Amniotic epithelial cell (primary cell): Measurements from ENCODE around the gene LAD1.
A peak's percentile ranks its signal among the peaks of the same experiment; 100 is the strongest.

Source experiments
- DNase-seq: peaks from one replicate; pipeline ENCODE4 v3.0.0-alpha.2; 2010; ENCODE audit warnings: low read depth

The LAD1 gene

DNA sequence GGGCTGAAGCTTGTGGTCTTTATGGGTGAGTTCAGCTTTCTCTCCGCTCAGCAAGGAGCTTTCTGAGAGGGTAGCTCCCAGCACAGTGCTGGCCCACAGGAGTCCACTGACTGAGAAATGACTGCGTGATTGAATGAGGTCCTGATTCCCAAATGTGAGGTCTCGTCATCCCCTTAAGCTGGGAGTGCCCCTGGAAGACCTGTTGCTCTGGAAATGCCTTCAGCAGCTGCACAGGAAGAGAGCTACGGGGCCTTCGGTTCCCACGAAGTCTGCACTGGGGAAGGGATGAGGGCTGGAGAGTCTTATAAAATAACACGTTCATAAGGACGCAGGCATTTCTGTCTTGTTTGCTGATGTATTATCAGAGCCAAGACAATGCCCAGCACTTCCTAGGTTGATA lies 35.7 kb downstream of the LAD1 start:
- no peak for DNase-seq

DNA sequence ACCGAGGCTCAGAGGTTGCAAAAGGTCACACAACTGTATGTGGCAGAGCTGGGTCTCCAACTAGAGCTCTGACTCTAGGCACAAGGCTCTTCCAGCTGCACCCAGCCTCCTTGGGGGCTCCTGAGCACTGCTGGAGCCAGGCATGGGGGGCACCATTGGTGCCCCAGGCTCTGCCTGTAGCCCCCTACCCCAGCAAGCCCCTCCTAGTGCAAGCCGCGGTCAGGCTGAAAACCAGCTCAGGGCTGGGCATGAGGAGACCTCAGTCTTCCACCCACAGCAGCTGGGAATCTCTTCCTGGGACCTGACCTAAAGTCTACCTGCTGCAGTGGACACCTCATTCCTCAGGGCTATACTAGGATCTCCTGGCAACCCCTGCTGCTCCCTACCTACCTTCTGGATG lies 36.2 kb downstream of the LAD1 start:
- no peak for DNase-seq

DNA sequence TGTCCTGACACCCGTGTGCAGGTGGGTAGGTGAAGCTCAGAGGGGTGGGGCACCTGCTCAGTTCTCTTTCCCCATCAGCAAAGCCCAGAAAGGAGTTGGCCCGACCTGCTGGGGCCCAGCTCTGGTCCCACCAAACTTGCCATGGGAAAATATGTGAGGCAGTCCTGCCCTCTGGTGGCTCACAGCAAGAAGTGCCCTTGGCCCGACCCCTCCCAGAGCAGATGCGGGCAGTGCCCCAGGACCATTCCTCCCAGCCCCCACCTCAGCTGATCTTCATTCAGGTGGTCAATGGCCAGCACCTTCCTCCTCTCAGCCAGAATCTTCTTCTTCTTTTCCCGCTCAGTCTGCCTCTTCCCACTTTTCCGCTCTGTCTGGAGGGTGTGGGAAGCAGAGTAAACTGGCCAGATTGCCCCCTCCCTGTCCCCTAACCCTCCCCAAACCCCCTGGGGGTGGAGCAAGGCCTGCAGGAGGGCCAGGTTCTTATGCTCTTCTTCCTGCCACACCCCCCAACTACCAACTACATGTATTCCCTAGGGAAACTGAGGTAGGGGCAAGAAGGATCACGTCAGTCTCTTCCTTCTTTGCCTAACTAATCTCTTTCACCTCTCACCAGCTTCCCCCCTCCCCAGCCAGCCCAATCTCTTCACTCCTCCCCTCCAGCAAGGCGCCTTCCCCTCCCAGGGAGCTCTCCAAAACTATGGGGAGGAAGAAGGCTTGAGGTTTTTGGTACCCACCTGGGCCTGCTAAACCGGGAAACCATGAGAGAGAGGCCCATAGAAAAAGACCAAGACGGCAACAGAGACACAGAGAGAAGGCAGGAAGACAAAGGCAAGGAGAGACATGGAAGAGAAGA lies 37.2 kb downstream of the LAD1 start:
- DNase-seq = peak; percentile 7

DNA sequence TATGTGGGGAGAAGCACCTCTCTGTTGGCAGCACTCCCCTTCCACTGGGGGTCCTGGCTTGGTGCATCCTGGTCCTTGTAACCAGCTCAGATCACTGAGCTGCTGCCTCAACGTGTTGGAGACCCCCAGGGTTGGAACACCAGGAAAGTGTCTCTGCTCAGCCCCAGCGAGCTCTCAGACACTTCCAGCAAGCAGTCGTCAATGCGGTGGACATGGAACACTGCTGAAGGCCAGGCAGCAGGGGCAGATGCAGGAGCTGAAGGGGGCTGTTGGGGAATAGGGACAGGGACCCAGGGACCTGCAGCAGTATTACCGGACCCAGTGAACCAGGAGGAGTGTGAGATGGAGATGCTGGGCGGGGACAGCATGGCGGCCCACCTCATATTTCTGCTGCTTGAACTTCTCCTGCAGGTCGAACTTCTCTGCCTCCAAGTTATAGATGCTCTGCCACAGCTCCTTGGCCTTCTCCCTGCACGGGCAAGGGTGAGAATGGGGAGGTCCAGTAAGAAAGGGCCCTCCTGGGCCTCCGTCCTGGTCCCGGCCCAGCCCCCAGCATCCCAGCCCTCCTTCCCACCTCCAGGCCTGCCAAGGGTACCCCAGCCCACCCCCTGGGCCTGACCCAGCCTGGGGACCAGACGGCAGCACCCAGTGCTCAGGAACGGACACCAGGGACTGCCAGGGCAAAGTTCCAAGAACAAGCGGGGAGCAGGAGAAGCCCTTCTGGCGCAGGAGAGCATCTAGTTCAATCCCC lies 38.0 kb downstream of the LAD1 start:
- DNase-seq = no peak

DNA sequence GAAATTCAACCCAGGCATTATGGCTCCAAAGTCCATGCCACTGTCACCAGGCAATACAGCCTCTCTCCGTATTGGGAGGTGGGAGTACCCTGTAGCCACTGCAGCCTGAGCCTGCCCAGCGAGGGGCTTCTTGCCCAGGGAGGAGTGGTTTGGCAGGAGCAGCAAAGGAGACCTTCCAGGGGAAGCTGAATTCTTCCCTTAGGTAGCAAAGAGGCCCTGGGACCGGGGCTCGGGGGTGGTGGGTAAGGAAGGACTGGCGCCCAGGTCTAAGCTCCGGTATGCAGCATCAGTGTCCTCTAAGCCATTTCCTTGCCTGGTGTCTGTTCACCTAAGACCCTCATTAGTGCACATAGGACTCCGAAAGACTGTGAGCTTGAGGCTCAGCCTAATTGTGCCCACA lies 38.6 kb downstream of the LAD1 start:
- no peak for DNase-seq

DNA sequence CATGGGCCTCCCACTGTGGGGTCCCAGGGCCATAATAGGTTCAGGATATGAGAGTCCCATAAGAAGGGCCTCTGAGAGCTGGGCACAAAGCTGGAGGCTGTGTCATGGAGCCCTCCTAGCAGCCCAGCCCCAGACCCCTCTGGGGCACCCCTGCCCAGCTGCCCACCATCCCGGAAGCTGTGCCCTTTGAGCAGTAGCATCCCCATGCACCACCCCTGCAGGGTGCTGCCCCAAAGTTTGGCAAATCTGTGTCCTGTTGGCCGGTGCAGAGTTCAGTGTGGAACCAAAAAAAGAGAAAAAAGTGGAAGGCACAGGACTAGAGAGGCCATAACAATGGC lies 39.3 kb downstream of the LAD1 start:
- DNase-seq = no peak

DNA sequence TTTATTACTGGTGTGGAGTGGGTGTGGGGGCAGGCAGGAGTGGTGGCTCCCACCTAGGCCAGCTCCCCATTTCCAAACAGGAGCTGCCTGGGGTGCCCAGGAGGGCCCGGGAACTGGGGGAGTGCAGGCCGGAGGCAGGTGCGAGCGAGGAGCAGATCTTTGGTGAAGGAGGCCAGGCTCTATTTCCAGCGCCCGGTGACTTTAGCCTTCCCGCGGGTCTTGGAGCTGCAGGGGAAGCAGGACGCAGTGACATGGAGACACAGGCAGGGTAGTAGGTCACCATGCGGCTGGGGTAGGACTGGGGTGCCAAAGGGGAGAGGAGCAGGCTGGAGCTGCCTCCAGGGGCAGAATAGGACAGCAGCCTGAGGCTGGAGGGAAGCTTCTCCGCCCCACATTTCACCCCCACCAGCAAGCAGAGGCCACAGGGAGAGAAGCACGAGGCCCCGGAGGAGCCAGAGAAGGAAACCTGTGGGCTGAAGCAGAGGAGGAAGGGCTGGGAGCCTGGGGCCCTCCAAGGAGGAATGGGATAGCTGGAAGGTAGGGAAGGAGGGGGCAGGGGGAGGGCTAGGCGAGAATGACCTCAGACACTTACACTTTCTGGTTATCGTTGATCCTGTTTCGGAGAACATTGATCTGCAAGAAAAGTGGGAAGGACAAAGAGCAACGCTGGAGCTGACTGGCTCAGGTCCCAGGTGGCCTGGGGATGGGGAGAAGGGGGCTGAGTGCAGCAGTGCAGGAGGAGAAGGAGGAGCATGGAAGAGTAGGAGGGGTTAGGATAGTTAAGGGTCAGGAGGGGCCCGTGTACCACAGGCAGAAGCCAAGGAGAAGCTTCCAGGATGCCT lies 39.9 kb downstream of the LAD1 start:
- DNase-seq = no peak

DNA sequence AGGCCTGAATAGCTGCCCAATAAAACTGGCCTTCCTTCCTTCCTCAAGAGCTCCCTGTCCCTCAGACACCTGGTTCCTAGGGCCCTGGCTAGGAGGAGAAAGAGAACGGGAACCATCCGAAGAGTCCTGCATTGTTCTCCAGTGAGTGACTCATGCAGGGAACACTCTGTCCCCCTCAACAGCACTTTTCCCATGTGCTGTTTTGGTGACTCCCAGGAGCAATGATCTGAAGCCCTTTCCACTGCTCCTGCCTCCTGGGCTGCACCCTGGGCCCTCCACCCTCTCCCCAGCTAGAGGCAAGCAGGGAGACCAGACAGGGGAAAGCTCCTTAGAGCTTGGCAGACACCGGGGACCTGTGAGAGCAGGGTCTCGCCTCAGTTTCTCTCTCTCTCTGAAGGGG lies 40.5 kb downstream of the LAD1 start:
- no peak for DNase-seq

DNA sequence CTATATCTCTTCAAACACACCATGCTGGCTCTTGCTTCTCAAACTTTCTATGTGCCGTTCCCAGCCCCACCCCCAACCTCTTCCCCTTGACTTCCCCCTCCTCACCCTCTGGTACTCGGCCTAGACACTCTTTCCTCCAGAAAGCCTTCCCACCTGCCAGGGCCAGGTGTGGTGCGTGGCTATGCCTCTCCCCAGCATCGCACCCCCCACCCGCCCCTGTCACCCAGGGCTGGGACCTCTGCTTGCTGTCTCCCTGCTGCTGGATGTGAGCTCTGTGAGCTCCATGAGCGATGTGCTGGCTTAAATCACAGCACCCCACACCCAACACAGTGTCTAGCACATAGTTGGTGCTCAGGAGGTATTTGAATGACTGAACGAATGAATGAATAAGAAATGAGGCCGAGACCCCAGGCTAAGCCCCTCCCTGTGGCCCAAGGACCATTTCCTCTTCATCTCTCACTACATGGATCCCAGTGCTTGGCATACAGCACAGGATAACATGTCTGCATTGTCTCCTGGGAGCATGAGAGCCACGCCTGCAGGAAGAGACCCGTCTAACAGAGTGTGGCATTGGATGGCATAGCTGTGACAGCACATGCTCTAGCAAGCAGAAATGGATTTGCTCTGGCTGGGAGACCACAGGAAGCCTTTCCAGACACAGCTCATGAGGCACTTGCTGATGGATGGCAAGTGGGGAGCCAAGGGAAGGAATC lies 41.3 kb downstream of the LAD1 start:
- DNase-seq = no peak

DNA sequence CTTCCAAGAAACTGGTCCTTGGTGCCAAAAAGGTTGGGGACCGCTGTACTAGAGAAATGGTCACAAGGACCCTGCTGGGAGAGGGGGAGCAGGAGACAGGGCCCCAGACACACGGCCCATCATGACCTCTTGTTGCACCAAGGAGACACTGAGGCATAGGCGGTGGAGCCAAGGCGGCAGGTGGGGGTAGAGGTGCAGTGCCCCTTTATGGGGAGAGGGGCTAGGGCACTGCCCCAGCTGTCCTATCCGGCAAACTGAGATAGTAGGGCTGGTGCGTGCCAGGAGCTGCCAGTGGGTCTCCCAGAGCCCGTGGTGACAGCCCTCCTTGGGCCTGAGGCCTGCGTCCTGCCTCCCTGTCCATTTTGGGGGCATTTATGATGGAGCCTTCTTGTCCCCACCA lies 41.9 kb downstream of the LAD1 start:
- DNase-seq = no peak

DNA sequence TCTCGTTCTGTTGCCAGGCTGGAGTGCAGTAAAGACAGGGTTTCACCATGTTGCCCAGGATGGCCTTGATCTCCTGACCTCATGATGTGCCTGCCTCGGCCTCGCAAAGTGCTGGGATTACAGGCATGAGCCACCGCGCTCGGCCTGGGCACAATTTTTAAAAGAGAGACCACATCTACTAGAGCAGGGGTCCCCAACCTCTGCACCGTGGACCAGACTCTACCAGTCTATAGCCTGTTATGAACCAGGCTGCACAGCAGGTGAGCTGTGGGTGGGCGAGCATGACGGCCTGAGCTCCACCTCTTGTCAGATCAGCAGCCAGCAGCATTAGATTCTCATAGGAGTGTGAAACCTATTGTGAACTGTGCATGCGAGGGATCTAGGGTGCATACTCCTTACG lies 42.4 kb downstream of the LAD1 start:
- DNase-seq = no peak

DNA sequence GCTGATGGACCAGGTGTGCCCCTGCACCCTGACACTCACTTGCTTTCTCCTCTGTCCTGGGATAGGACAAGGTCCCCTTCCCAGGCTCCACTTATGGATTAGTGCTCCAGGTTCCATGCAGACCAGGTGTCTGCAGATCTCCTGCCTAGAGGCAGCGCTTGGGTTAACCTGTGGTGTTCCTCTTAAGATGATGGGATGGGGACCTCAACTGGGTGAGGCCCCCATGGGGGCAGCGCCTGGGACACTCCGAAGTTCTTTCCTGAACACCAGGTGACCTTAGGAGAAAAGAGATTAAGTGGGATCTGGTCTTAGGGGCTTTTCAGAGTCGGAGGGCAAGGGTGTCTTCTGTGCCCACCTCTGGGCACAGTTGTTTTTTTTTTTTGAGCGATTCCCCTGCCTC lies 42.9 kb downstream of the LAD1 start:
- no peak for DNase-seq

DNA sequence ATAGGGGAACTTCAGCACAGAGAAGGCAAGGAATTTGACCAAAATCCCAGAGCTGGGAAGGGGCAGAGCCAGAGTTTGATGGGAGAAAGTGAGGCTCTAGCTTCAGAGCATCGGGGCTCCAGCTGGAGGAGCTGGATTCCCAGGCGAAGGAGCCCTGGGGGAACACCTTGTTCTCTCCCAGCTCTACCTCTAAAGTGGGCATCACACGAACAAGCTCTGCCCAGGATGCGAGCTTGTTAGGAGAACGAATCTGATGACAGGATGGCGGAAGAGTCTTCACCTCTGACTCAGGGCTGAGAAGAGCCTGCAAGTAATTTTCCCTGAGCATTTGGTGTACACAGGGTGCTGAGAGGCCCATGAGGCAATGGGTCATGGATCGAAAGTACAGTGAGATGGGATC lies 43.7 kb downstream of the LAD1 start:
- DNase-seq = no peak

DNA sequence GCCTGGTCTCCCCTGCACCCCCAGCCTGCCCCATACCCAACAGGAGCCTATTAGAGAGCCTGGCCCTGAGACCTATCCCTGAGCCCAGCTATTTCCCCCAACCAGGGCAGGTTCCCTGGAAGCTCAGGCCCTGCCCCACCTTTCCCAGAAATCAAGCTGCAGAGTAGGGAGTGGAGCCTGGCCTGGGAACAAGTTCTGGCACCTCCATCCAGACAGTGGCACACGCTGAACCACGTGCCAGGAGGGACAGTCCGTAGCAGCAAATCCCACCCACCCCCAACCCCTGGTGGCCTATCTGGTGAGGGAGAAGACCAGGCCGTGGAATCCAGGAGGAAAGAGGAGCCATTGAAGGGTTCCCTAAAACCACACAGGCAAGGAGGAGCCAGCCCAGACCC lies 44.2 kb downstream of the LAD1 start:
- no peak for DNase-seq

DNA sequence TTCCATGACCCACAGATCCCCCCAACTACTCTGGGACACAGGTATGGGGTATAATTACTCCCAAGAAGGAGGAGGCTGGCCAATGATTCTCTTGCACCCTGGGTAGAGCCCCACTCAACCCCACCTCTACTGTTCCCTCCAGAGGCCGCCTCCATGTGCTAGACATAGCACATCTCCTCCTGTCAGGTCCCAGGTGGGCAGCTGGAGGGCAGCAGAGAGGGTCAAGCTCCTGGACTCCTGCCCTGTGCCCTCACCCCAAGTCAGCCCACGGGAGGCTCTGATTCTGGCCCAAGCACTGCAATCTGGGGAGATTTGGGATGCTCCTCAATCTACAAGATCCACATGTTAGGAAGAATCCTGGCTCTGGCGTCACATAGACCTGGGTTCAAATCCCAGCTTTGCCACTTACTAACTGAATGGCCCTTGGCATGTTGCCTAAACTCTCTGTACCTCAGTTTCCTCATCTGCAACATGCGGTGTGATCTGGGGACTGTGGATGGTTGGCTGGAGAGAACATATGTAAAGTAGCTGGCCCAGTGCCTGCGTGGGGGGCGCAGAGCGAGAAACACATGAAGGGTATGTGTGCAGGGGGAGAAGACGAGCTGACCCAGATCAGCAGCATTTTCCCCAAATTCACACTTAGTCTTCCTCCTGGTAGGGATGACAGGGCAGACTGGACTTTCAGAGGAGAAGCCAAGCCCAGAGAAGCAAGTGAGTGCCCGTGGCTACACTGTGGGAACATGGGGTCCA lies 44.8 kb downstream of the LAD1 start:
- DNase-seq = no peak

DNA sequence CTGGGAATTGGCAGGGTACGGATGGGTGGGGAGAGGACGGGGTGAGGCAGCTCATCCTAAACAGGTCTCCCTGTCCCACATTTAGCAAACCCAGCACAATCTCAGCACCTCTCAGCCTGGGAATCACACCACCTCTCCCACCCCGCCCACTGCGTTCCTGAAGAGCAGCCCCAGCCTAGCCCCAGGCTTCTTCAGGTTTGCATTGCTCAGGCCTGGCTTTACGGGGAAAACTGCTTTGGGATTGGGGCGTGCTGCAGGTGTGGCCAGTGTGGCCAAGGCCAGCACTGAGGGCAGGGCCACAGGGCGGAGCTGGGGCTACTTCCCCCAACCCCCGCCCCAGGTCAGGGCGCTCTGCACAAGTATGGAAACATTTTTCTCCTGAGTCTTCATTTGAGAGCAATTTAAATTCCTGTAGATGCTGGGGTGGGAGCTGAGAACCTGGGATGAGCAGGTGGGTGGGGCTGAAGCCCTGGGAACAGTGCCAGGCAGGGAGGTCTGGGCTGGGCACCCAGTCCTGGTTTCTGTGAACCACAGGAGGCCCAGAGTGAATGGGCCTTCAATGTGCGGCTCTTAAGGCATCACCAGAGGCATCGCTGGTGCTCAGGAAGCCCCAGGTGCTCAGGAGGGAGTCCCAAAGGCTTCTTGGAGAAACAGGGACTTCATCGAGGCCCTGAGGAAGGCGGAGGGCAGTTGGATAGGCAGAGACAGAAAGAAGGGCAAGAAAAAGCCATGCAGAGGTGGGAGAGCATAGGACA lies 45.8 kb downstream of the LAD1 start:
- DNase-seq = no peak

DNA sequence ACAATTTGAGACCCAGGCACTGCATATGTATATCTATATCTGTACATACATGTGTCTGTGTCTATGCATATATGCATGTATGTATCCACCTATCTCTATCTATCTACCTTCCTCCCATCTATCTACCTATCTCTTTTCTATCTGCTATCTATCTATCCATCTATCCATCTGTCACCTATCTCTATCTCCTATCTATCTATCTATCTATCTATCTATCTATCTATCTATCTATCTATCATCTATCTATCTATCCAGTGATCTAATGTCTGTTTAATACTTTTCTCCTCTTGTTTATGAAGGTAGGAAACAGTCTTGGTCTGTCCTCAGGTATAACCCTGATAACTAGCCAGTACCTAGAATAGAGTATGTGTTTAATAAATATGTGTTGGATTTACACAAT lies 47.5 kb downstream of the LAD1 start:
- DNase-seq = no peak

DNA sequence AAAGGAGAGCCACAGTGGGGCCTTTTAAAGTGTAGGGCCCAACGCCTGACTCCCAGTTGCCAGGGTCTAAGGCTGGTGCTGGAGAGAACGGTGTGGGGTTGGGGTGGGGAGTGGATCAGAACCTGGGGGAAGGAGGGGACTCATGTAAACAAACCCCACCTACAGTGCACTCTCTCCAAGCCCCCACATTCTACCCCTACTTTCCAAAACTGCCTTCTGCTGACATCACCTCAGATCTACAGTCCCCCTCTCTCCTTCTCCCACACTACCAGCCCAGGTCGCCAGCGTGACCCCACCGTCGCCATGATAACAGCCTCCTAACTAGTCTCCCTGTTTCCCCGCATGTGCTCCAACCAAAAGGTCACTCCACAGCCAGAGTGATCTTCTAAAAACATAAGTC lies 48.2 kb downstream of the LAD1 start:
- no peak for DNase-seq

DNA sequence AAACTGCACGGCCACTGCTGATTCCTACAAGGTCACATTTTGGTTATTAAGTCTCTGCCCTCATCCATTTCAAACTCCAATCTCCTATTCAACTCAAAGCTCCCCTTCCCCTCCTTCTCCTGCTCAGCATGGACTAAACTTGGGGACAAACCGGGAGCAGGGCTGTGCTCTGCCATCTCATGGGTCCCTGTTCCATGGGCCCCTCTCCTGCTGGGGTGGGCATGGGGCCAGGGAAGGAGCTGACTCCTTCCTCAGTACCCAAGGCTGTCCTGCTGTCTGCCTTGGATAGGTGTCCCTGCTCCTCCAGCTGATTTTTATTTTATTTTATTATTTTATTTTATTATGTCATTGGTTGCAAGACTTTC lies 48.8 kb downstream of the LAD1 start:
- DNase-seq = no peak

DNA sequence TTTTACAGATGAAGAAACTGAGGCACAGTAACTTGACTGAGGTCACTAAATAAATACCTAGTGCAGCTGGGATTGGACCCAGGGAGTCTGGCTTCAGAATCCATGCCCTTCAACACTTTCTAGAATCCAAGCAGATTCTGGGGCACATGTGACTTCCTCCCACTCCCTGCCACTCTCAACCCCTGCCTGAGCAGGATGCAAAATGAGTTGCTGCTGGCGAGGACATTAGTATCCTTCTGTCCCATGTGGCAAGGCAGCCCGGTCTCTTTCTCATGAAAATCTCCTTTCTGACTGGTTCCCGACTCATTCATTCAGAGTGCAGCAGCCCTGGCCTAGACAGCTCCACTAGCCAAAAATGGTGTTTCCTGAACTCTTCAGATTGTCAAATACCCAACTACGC lies 50.0 kb downstream of the LAD1 start:
- DNase-seq = no peak

DNA sequence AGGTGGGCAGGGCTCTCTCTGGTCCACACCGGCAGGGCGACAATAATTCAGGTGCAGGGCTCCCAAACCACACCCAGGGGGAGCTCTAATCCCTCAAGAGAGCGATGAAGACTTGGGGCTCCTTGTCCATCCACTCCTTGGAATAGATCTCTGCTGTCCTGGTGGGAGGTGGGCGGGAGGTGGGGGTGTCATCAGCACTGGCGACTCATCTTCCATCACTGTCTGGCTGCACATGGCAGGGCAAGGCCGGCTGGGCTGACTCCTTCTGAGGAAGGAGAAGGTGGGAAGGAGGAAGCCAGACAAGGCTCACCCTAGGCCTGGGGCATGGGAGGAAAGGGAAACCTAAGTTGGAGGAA lies 50.9 kb downstream of the LAD1 start:
- peak; percentile 15 for DNase-seq
